WTC11 (cell line): Measurements from ENCODE around the gene MAPT.

Experiments
- ATF2 ChIP-seq: sonication (generic); formaldehyde crosslinking; IDR thresholded peaks from 2 replicates; pipeline ENCODE4 v1.8.1; 2022; ENCODE audit warnings: low read depth, missing genetic modification reagents, borderline replicate concordance
- CREM ChIP-seq: sonication (generic); formaldehyde crosslinking; IDR thresholded peaks from 2 replicates; pipeline ENCODE4 v1.8.1; 2022; ENCODE audit warnings: mild to moderate bottlenecking, missing genetic modification reagents, moderate library complexity
- ELF4 ChIP-seq: sonication (generic); formaldehyde crosslinking; IDR thresholded peaks from 2 replicates; pipeline ENCODE4 v1.8.1; 2022; ENCODE audit warnings: low read depth, mild to moderate bottlenecking, moderate library complexity, missing genetic modification reagents
- FOXP4 ChIP-seq: sonication (generic); formaldehyde crosslinking; IDR thresholded peaks from 2 replicates; pipeline ENCODE4 v1.8.0; 2022; ENCODE audit warnings: mild to moderate bottlenecking, missing genetic modification reagents
- STAT6 ChIP-seq: sonication (generic); formaldehyde crosslinking; conservative IDR thresholded peaks from 2 replicates; pipeline ENCODE4 v1.8.1; 2023; ENCODE audit warnings: mild to moderate bottlenecking, low read depth, missing genetic modification reagents, moderate library complexity
- ZNF138 ChIP-seq: sonication (generic); formaldehyde crosslinking; conservative IDR thresholded peaks from 2 replicates; pipeline ENCODE4 v1.8.1; 2022; ENCODE audit warnings: mild to moderate bottlenecking, moderate library complexity, missing genetic modification reagents
- TF ChIP-seq, protein P1 (sequence below): fragments of 200-600 bp; IDR thresholded peaks from 2 replicates; pipeline ENCODE4 v1.8.0; 2022; ENCODE audit warnings: antibody characterized with exemption
- TF ChIP-seq, protein P2 (sequence below): sonication (generic); formaldehyde crosslinking; IDR thresholded peaks from 2 replicates; pipeline ENCODE4 v1.8.0; 2023; ENCODE audit warnings: missing genetic modification reagents

- TF ChIP-seq, protein P1, sequence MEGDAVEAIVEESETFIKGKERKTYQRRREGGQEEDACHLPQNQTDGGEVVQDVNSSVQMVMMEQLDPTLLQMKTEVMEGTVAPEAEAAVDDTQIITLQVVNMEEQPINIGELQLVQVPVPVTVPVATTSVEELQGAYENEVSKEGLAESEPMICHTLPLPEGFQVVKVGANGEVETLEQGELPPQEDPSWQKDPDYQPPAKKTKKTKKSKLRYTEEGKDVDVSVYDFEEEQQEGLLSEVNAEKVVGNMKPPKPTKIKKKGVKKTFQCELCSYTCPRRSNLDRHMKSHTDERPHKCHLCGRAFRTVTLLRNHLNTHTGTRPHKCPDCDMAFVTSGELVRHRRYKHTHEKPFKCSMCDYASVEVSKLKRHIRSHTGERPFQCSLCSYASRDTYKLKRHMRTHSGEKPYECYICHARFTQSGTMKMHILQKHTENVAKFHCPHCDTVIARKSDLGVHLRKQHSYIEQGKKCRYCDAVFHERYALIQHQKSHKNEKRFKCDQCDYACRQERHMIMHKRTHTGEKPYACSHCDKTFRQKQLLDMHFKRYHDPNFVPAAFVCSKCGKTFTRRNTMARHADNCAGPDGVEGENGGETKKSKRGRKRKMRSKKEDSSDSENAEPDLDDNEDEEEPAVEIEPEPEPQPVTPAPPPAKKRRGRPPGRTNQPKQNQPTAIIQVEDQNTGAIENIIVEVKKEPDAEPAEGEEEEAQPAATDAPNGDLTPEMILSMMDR = no peak
- no peak for TF ChIP-seq FOXP4 (CRISPR knock-in tag)
- TF ChIP-seq ZNF138 (CRISPR knock-in tag) = no peak
- TF ChIP-seq ELF4 (CRISPR knock-in tag) = no peak
- no peak for TF ChIP-seq STAT6 (CRISPR knock-in tag)
- TF ChIP-seq CREM (CRISPR knock-in tag) = no peak
- no peak for TF ChIP-seq ATF2 (CRISPR knock-in tag)
- TF ChIP-seq, protein P2, sequence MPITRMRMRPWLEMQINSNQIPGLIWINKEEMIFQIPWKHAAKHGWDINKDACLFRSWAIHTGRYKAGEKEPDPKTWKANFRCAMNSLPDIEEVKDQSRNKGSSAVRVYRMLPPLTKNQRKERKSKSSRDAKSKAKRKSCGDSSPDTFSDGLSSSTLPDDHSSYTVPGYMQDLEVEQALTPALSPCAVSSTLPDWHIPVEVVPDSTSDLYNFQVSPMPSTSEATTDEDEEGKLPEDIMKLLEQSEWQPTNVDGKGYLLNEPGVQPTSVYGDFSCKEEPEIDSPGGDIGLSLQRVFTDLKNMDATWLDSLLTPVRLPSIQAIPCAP (CRISPR knock-in tag) = no peak
These were observed 142.1 kb downstream of the MAPT start for GRCh38 chr17:46036491-46036890.
